HG03460 (cell line): Measurements from ENCODE around the gene CACUL1.
"Not testable (repeated sequence)": the region's sequence is repeated elsewhere in the genome, so short reads cannot be mapped to it uniquely, and the experiment has no call there.

Source experiments
- ATAC-seq: cut with Tn5 transposase; IDR thresholded peaks from one replicate; pipeline ENCODE4 v1.9.1; 2021; ENCODE audit not compliant: unreplicated experiment

The CACUL1 gene

GRCh38 chr10:118689070-118689858 lies 65.5 kb downstream of the CACUL1 start:
- ATAC-seq = no peak

- peak; percentile 52 for ATAC-seq
Observed at GRCh38 chr10:118687472-118687871, 67.3 kb downstream of the CACUL1 start.

GRCh38 chr10:118682533-118682932 lies 72.2 kb downstream of the CACUL1 start:
- no peak for ATAC-seq

GRCh38 chr10:118680197-118680596 lies 74.6 kb downstream of the CACUL1 start:
- ATAC-seq = no peak

GRCh38 chr10:118674226-118674919 lies 80.4 kb downstream of the CACUL1 start:
- ATAC-seq = no peak

GRCh38 chr10:118672766-118673715 lies 81.7 kb downstream of the CACUL1 start:
- no peak for ATAC-seq

- no peak for ATAC-seq
Observed at GRCh38 chr10:118672153-118672552, 82.6 kb downstream of the CACUL1 start.

- not testable (repeated sequence) for ATAC-seq
Observed at GRCh38 chr10:118671221-118671620, 83.5 kb downstream of the CACUL1 start.

GRCh38 chr10:118670472-118671124 lies 84.2 kb downstream of the CACUL1 start:
- ATAC-seq = no peak

GRCh38 chr10:118669835-118670234 lies 84.9 kb downstream of the CACUL1 start:
- no peak for ATAC-seq

GRCh38 chr10:118669020-118669791 lies 85.6 kb downstream of the CACUL1 start:
- no peak for ATAC-seq

GRCh38 chr10:118668228-118668952 lies 86.4 kb downstream of the CACUL1 start:
- ATAC-seq = no peak

- ATAC-seq = no peak
Observed at GRCh38 chr10:118667732-118668131, 87.0 kb downstream of the CACUL1 start.

- no peak for ATAC-seq
Observed at GRCh38 chr10:118666350-118666749, 88.4 kb downstream of the CACUL1 start.

GRCh38 chr10:118664321-118664720 lies 90.4 kb downstream of the CACUL1 start:
- no peak for ATAC-seq

- no peak for ATAC-seq
Observed at GRCh38 chr10:118663176-118663575, 91.6 kb downstream of the CACUL1 start.

GRCh38 chr10:118662228-118663035 lies 92.3 kb downstream of the CACUL1 start:
- ATAC-seq = no peak

GRCh38 chr10:118658762-118659161 lies 96.0 kb downstream of the CACUL1 start:
- no peak for ATAC-seq
